Measurements from ENCODE around the gene RPL36A.

- TF ChIP-seq GATA2 (IDR thresholded peaks at IDR 0.05; ENCODE audit: low read depth, low read length), result no peak
- TF ChIP-seq GATA3 (IDR thresholded peaks at IDR 0.05; ENCODE audit: low read depth, low read length), result no peak
These were observed 4.3 kb upstream of the RPL36A start for GRCh38 chrX:101386542-101386885.
